ENCODE measurements around the gene CARD16.
"Not testable (repeated sequence)": the region's sequence is repeated elsewhere in the genome, so short reads cannot be mapped to it uniquely, and the experiment has no call there.

DNA sequence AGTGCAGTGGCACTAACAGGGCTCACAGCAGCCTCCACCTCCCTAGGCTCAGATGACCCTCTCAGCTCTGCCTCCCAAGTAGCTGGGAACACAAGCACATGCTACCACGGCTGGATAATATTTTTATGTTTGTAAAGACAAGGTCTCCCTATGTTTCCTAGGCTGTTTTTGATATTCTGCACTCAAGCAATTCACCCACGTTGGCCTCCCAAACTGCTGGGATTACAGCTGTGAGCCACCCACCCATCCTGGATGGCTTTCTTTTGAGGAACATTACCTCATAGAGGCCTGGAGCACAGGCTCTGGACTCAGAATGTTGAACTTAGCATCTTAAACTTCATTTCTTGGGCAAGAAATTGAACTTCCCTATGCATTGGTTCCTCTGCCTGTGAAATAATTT lies 26.9 kb upstream of the CARD16 start:
- not testable (repeated sequence) for TF ChIP-seq POLR2A (IDR thresholded peaks at IDR 0.05; ENCODE audit: low read length); GATA1 (IDR thresholded peaks at IDR 0.05; ENCODE audit: low read depth, low read length)

Measured in erythroblast (primary cell).